CD4-positive, alpha-beta T cell treated with Interleukin-17A for 1 hour (primary cell): ENCODE results near the gene TMEM170A.
"Not testable (repeated sequence)": the region's sequence is repeated elsewhere in the genome, so short reads cannot be mapped to it uniquely, and the experiment has no call there.

Experiments used
- DNase-seq: peaks from one replicate; pipeline ENCODE4 v3.0.0-alpha.2; 2020

Gene TMEM170A, protein sequence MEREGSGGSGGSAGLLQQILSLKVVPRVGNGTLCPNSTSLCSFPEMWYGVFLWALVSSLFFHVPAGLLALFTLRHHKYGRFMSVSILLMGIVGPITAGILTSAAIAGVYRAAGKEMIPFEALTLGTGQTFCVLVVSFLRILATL

DNA sequence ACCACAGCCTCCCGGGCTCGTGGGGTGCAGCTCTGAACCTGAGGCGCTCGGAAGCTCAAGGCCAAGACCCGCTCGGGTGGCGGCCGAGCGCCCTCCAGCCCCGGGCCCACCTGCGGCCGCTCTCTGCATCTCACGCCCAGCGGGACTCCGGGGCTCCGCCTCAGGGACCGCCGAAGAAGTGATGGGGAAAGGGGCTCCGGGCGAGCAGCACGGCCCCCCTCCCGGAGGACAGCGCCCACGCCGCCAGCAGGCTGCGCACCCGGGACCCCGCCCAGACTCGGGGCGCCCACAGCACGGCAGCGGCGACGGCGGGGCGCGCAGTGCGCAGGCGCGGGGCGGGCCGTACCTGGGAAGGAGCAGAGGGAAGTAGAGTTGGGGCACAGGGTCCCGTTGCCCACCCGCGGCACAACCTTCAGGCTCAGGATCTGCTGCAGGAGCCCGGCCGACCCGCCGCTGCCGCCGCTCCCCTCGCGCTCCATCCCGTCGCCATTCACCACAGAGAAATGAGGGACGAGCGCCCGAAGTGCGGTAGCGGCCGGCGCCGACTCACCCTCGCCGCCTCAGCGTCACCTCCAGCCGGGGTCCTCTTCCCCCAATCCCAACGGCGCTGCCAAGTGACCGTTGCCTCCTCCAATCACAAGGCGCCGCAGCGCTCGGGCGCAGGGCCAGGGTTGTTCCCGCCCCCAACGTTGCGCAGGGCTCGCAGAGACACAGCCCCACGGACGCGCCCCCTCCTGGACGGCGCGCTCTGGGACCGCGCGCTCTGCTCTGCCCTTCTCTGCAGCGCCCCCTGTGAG, at the start of gene TMEM170A:
Gene TMEM170A, minus strand, starts transcription at position 568 of the 797 bp plus-strand sequence. Its CDS starts 89 bp downstream, at position 479.
- peak; percentile 98 for DNase-seq

DNA sequence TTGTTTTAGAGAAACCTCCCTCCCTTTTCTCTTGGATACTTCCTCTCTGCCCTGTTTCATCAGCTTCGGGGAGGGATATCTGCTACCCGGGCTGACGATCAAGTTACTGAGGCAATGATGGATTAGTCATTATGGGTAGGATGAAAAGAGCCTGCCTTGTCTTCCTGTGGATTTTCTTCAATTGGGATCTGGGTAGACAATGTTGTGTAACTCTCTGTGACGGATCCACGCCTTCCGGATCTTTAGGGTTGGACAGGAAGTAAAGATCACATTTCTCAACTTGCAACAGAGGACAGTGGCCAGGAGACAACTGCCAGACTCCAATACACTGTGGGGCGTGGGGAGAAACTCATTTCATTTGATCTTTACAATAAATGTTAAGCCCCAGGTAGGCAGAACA, 42.1 kb upstream of the TMEM170A start:
- DNase-seq: no peak

DNA sequence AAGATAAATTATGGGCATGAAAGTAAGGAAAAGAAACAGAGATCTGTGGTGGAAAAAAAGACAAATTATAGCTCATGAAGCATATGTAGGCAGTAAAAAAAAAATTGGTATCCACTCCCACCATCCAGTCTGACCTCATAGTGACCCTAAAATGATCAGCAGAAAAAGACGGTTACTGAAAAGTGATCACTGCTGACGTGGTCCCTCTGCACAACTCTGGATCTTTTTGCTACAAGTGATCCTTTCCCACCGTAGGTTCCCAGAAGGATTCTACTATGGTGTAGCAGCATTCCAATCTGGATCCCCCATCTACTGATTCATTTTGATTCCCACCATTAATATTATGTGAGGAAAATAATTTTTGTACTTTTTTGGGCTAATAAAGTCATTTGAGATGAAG, 41.6 kb upstream of the TMEM170A start:
- no peak for DNase-seq

DNA sequence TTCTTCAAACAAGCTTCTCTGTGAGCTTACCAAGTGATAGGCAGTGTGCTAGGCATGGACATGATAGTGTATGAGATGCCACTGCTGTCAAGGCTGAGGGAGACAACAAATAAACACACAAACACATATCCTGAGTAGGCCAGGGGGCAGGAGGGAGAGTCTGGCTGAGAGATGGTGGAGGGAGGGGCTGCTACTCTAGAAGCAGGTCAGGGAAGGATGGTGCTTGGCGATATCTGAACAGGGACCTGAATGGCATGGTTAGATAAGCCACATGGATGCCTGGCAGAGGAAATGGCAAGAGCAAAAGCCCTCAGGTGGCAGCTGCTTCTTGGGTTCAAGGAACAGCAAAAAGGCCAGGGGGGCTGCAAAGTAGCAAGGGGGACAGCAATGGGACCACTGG, 39.3 kb upstream of the TMEM170A start:
- no peak for DNase-seq

DNA sequence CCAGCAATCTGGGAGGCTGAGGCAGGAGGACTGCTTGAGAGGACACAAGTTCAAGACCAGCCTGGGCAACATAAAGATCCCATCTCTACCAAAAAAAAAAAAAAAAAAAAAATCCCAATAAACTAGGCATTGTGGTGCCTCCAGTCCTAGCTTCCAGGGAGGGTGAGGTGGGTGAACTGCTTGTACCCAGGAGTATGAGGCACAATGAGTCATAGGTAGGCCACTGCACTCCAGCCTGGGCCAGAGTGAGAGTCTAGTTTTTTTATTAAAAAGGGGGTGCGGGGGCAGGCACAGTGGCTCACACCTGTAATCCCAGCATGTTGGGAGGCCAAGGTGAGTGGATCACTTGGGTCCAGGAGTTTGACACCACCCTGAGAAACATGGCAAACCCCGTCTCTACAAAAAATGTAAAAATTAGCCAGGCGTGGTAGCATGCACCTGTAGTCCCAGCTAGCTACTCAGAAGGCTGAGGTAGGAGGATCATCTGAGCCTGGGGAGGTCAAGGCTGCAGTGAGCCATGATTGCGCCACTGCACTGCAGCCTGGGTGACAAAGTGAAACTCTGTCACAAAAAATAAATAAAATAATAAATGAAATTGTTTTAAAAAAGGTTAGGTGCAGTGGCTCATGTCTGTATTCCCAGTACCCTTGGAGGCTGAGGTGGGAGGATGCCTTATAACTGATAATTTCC, 38.6 kb upstream of the TMEM170A start:
- DNase-seq: no peak

DNA sequence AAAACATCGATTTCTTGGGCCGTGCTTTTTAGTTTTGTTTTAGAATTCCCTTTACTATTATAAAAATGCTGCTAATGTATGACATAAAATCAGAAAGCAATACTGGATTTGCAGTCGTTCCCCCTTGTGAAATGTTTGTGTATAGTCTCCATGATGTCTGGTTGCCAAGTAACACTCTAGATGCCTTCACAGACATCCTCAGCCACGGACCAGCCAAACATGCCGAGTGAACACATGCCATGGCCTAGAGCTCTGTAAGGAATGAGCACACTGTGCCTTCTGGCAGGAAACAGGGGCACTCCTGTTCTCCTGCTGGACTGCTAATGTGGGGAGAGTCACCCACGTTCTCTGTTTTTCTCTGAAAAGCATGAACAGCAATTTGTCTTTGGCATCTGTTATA, 37.3 kb upstream of the TMEM170A start:
- not testable (repeated sequence) for DNase-seq

DNA sequence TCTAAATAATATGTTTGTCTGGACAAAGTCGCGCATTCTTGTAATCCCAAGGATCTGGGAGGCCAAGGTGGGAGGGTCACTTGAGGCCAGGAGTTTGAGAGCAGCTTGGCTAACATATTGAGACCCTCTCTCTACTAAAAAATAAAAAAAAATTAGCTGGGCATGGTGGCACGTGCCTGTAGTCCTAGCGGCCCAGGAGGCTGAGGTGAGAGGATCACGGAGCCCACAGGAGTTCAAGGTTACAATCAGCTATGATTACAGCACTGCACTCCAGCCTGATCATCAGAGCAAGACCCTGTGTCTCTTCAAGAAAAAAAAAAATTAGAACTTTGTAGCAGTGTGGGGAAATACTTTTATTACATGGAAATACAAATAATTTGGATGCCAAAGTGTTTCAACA, 36.9 kb upstream of the TMEM170A start:
- no peak for DNase-seq

DNA sequence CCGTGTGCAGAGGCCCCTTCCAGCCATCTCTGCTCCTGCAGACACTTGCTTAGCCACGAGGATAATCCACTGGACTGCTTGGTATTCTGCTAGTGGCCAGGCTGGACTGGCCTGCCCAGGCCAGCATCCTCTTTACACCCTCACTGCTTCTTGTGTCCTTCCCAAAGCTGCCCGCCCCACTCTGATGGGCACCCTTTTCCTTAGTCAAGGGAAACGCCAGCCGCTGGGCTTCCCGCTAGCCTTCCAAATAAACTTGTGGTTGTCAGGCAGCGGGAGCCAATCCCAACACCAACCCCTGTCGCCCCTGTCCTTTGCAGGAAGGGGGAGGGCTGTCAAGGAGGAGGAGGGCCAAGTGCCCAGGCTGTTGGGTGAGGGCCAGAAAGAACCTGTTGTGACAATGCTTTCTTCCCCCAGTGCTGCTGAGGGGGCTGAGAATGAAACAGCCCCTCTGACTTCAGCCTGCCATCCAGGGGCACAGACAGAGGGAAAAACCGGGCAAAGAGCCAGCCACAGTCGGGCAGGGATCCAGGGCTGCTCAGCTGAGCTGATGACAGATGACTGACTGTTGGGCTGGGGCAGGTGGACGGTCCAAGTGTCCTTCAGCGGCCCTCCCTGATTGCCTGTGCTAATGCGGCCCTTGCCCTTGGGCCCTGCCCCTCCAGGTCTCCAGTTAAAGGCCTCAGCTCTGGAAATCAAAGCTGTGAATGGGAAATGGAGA, 34.3 kb upstream of the TMEM170A start:
- not testable (repeated sequence) for DNase-seq

DNA sequence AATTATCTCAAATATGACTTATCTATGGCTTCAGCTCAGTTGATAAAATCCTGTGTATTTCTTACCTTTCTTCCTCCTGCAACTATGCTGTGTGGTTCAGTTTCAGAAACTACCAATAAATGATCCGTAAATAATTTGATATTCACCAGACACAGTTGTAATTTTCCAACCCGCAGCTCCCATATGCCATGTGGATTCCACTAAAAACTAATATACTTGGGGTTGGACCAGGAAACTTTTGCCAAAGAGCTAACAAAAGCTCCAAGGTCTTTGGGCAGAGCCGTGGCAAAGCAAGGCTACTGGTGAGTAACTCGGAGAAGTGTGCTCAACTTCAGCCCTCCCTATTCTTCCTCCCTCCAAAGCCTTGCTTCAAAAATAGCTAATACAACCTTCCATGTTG, 33.1 kb upstream of the TMEM170A start:
- DNase-seq: no peak

DNA sequence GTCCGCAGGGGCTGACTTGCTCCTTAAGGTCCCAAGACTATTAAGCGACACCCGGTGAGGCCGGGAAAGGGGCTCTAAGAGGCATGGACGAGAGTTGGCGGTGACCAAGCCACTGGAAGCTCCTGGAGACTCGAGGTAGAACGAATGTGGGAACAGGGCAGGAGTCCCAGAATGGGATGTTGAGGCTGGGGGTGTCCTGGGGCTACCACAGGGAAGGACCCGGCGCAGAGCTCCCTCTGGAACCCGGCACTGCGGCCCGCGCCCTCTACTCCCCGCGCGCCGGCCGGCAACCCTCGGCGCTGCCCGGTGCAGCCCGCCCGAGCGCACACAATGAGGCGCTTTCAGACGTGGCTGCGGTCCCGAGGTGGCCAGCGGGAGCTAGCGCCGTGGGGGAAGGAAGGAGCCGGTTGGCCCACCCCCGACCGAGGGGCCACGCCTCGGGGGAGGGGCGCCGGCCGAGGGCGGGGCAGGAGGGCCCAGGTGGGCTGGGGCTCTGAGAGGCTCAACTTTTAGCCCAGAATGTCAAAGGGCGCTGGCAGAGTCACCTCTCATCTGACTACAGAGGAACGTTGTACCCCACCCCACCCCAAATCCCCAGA, 30.7 kb upstream of the TMEM170A start, which contains the start of gene CHST6:
Gene CHST6, minus strand, starts transcription at position 366 of the 599 bp plus-strand sequence. CDS start 15,613 bp downstream, outside the sequence.
- DNase-seq: no peak

DNA sequence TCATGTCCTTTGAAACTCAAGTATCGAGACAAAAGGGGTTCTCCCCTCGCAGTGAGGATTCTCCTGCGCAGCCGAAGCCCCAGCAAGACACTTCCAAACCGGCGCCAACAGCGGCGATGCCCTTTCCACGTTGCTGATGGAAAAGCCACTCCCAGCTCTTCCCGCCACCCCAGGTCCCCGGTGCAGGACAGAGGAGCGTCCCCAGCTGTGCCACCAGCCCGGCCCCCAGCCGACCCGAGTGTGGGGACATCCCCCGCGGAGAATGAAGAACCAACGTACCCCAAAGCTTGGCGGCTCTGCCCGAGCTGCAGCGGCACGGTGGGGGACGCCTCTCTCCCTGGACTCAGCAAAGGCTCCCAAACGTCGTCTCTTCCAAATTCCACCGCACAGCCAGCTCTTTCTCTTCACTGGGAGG, 30.2 kb upstream of the TMEM170A start:
- no peak for DNase-seq

DNA sequence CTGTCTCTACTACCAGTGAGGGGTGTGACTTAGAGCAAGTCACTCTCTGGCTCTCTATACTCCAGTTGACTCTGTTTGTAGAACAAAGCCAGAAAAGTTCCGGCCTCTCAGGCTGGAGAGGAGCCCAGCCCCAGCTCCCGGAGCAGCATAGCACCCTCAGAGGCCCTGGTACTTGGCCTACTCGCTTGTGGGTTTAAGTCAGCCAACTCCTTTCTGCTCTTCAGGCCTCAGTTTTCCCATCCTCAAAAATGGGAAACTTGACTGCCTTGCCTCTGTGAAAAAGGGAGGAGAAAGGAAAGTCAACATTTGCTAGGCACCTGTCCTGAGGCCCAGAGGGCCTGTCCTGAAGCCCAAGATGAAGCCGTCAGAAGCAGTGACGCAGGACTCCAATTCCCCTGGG, 29.7 kb upstream of the TMEM170A start:
- no peak for DNase-seq

DNA sequence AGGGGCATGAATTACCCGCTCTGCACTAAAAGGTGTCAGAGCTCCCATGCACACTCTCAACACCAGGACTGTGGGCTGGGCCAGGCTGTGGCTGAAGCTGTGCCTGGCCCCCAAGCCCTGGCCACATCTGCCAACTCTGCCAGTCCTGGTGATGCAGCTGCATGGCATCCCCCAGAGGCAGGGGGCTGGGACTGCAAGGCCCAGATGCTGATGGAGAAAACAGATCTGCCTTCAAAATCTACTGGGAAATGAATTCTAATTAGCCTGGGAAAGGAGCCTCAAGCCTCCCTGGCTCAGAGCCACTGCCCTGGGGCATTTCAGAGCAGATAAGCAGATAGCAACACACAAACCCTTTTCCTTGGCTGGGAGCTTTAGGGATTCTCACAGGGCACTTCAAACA, 27.4 kb upstream of the TMEM170A start:
- no peak for DNase-seq

DNA sequence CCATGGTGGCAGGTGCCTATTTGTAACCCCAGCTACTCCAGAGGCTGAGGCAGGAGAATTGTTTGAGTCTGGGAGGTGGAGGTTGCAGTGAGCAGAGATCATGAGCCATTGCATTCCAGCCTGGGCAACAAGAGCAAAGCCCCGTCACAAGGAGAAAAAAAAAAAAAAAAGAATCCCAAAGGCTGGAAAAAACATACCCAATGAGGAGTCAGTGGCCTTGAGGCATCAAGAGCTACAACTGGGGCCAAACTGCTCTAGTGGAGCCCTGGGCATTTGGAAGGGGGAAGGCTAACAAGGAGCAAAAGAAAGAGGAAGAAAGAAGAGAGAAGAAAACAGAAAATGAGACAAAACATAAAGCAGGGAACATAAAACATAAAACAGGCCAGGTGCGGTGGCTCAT, 23.8 kb upstream of the TMEM170A start:
- no peak for DNase-seq

DNA sequence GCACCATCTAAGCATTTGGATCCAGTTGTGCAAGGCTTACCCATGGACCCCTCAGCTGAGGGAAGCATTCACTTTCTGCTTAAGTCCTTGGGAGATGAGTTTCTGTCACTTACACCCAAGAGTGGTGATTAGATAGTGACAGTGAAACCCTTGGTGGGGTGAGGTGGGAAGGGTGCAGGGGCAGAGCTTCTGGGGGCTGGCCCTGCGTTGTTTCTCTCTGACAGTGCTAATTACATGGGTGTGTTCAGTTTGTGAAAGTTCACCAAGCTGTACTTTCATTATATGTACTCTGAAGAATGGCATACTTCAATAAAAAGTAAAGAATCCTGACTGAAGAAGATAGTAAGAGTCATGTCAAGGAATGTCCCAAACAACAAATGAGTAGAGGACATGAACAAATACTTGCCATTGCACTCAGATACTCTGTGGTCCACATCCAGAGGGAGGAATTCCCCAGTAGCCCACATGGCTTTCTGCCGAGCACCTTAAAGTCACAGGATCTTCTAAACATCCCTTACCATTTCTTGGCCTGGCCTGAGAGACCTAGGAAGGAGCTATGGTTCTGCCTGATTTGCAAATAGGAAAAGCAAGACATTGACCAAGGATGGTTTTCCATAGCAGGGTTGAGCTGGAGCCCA, 22.3 kb upstream of the TMEM170A start:
- DNase-seq: no peak

DNA sequence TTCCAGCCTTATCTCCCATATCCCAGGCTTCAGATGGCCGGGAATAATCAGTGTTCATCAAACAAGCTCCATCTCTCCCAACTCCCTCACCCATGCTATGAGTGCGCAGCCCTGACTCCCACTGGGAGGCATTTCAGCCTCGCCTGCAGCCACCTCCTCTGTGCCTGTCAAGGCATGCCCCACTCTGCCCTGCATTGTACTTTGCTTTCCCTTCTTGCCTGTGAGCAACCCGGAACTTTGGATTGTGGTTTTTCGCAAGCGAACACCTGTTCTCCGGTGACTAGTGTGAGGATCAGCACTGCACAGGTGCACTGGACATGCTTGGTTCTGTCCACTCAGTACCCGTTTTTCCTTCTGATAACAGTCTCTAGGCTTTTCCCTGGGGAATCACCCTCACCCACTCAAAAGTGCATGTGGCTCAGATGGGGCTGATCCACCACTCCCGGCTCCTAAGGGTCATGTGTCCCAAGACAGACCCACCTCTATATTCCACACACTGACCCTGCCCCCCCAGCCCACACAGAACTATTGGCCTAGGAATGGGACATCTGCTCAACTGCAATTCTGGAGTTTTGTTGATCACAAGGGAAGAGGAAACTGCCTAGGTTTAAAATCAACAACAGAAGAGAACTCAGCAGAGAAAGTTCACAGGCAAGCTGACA, 21.7 kb upstream of the TMEM170A start:
- no peak for DNase-seq

DNA sequence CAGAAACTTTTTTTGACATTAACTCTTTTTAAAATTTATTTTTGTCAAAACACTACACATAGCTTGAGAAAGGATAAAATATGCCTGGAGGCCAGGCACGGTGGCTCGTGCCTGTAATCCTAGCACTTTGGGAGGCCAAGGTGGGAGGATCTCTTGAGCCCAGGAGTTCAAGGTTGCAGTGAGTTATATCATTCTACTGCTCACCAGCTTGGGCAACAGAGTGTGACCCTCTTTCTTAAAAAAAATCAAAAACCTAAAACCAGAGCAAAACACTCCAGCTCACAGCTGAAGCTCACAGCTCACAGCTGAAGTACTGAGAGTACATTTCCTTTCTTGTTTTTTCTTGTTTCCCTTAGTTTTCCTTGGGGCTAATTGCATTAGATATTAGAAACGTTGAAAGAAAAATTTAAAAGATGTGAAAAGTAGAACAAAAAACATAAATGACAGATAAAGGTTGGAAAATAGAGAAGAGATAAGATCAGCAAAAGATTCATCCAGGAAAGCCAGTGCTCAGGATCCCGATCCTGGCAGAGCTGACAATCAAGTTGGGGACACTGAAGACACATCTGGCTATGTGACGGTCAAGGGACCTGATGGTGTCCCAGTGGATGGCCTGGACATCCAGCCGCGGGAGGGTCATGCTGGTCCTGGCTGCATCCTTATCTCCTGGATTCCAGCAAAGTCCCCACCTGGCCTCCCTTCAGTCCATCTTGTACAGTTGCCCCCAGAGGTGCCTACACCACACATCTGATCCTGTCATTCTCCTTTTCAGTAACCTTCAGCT, 20.9 kb upstream of the TMEM170A start:
- DNase-seq: no peak

DNA sequence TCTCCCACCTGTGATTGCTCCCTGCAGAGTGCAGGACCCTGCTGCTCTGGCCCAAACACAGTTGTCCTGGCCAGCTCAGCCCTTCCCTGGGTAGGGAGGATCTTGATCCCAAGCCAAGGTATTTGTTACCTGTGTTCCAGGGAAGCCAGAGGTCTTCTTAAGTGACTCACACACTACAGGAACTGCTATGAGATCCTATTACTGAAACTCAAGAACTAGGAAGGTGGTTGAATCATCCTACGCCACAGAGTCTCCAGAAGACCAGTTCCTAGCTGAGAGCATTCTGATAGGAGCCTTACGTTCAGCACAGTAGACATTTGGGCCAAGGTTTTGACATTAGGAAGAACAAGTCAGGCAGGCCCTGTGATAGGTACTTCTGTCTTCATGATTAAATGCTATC, 18.7 kb upstream of the TMEM170A start:
- DNase-seq: no peak

DNA sequence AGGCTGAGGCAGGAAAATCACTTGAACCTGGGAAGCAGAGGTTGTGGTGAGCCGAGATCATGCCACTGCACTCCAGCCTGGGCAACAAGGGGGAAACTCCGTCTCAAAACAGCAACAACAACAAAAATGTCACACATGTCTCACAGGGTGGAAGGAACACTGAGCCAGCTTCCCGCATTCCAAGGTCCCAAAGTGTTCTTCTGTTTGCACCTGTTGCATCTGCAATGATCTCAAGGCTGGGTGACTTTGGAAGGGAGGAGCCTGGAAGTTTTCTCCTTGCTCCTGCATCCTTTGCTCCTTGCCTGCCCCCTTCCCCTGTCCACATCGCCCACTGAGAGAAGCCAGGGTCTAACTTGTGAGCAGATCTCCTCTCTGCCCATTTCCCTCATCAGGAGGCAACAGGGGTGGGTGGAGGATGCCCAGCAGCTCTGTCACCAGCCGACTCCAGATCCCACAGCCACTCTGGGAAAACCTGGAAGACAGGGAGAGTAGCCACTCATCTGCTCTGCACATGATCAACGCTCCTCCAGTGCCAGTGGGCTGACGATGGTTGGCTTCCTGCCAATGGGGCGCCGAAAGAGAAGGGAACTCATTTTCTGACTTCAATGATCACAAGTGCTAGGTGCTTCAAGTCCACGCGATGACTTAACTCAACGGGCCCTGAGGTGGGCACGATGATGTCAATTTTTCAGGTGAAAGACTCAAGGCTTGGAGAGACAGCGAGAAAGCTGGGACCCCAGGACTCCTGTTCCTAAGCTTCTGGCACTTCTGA, 18.1 kb upstream of the TMEM170A start:
- no peak for DNase-seq

DNA sequence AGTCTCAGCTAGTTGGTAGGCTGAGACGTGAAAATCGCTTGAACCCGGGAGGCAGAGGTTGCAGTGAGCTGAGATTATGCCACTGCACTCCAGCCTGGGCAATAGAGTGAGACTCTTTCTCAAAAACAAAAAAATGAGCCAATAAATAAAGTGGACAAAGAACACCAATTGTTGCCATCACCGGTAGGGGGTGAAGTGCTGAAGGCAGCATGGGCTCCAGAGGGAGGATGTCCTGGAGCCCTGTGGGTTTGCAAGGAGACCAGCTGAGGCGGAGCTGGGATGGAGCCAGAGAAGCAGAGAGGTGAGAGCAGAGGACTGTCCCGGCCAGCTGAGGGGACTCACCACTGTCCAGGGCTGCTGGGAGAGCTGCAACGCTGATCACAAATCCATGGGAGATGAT, 17.0 kb upstream of the TMEM170A start:
- no peak for DNase-seq
